ENCODE results near the gene MAPK10.

DNA sequence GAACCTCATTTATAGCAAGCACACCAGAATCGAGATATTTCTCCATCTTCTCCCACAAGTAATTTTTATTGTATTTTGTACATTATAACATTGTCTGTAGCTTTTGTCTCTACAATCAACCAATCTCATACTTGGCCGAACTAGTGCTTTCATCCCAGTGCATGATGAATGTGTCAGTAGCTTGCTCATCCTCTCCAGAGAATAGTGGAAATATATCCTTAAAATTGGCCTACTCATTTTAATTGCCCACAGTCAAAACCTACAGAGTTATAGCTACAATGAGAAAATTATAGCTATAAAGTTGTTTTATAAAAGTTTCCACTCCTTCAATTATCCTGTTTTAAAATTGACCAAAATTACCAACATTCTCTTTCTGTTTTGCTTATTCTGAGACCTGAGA lies 103.8 kb downstream of the MAPK10 start:
- TF ChIP-seq, protein P1, sequence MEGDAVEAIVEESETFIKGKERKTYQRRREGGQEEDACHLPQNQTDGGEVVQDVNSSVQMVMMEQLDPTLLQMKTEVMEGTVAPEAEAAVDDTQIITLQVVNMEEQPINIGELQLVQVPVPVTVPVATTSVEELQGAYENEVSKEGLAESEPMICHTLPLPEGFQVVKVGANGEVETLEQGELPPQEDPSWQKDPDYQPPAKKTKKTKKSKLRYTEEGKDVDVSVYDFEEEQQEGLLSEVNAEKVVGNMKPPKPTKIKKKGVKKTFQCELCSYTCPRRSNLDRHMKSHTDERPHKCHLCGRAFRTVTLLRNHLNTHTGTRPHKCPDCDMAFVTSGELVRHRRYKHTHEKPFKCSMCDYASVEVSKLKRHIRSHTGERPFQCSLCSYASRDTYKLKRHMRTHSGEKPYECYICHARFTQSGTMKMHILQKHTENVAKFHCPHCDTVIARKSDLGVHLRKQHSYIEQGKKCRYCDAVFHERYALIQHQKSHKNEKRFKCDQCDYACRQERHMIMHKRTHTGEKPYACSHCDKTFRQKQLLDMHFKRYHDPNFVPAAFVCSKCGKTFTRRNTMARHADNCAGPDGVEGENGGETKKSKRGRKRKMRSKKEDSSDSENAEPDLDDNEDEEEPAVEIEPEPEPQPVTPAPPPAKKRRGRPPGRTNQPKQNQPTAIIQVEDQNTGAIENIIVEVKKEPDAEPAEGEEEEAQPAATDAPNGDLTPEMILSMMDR (IDR thresholded peaks at IDR 0.05): no peak
- TF ChIP-seq POLR2A (IDR thresholded peaks at IDR 0.05): no peak
- TF ChIP-seq POLR2AphosphoS5 (IDR thresholded peaks at IDR 0.05; ENCODE audit: insufficient read depth in 1 of 2, low read depth in 1 of 2): no peak
